Forelimb muscle (tissue), 1 donor: ENCODE data around the gene IL17C. TPM values are rescaled to one million over a fixed set of nuclear protein-coding genes. Genes with fewer than 3 reads are reported as not detected.

ENCODE experiments used
- DNase-seq: peaks from one replicate; pipeline ENCODE4 v3.0.0-alpha.2; 2013; ENCODE audit warnings: low read depth
- polyA plus RNA-seq: library from polyadenylated mRNA; unstranded; fragments of 120-200 nt; gene quantifications from one replicate; pipeline ENCODE4 v1.2.1, GENCODE V29; 2013; ENCODE audit not compliant: insufficient read length

The IL17C gene
- polyA plus RNA-seq, 1 donor: not detected

GRCh38 chr16:88645455-88645854 lies 7.1 kb downstream of the IL17C start:
- DNase-seq: no peak

DNA sequence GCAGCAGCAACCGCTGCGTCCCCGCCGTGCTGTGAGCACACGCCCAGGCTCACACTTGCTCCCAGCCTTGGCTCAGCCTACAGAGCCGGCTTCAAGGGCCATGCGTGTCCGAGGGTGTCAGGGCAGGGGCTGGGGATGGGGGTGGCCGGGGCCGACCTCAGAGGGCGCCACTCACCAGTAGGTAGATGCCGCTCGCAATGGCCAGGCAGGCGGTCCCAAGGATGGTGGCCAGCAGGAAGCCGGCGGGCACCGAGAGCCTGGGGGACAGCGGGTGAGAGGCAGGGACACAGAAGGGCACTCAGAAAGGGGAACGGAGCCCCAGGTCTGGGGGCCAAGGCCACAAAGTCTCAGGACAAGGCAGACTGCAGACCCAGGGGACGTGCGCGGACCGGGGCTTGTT lies 7.6 kb downstream of the IL17C start:
- DNase-seq: no peak

- no peak for DNase-seq
These were observed 8.1 kb downstream of the IL17C start for GRCh38 chr16:88646345-88647034.

GRCh38 chr16:88647178-88648070 lies 9.1 kb downstream of the IL17C start:
- DNase-seq: no peak

GRCh38 chr16:88649195-88649923 lies 11.0 kb downstream of the IL17C start:
- DNase-seq: no peak

DNA sequence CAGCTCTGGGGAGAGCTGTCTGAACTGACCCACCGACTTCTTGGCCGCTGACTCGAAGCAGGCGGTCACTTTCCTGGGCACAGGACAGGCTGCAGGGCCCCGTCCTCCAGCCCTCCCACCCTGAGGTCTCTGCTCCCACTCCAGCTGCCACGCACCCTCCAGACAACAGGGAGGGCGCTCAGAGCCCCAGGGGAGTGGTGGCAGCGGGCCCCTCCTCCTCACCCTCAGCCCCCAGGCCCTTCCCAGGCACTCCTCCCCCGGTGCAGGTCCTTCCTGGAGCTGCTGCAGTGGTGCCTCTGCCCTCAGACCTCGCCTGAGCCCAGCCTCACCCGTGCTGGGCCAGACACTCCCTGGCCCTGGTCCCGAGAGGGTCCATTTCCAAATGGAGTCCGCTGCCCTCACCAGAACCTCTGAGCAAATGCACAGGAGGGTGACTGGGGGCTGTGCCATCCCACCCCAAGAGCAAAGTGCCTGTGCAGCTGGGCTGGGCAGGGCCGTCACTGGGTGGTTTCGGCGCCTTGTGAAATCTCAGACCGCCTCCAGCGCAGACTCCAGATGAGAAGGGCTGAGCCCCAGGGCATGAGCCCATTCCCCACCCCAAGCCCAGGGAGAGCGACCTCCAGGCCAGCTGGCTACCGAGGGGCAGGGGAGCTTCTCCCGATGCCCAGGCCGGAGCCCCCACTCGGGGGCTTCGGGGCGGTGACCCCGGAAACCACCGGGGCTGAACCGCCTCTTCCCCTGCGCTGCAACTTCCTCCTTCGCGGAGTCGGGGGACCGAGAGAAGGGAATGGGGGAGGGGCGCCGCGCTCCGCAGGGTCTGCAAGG lies 11.8 kb downstream of the IL17C start:
- no peak for DNase-seq

- no peak for DNase-seq
These were observed 12.4 kb downstream of the IL17C start, which contains the start of gene CYBA for GRCh38 chr16:88650749-88651275. TSS of gene CYBA (minus strand) at chr16:88651053. CDS start at chr16:88651013, 40 bp downstream.

- no peak for DNase-seq
These were observed 13.1 kb downstream of the IL17C start for GRCh38 chr16:88651276-88651988.

- no peak for DNase-seq
These were observed 13.8 kb downstream of the IL17C start for GRCh38 chr16:88651989-88652761.

DNA sequence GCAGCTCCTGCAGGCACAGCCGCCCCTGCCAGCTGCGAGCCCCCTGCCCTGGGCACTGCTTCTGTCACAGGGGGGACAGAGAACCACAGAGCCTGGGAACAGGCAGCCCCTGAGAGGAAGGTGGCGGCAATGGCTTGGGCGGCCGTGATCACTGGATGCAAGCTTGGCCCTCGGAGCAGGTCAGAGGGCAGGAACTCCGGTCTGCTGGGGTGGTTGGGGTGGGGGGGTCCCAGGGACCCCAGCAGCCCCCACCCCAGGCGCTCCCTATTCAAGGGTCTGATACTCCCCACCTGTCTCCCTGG lies 14.3 kb downstream of the IL17C start:
- DNase-seq: no peak

GRCh38 chr16:88653101-88653500 lies 14.7 kb downstream of the IL17C start:
- DNase-seq: no peak

GRCh38 chr16:88653596-88654362 lies 15.4 kb downstream of the IL17C start:
- no peak for DNase-seq

GRCh38 chr16:88654363-88655052 lies 16.1 kb downstream of the IL17C start:
- no peak for DNase-seq

- DNase-seq: no peak
These were observed 16.8 kb downstream of the IL17C start for GRCh38 chr16:88655053-88655732.

GRCh38 chr16:88655733-88656281 lies 17.4 kb downstream of the IL17C start:
- DNase-seq: no peak

- no peak for DNase-seq
These were observed 18.1 kb downstream of the IL17C start for GRCh38 chr16:88656291-88656980.

DNA sequence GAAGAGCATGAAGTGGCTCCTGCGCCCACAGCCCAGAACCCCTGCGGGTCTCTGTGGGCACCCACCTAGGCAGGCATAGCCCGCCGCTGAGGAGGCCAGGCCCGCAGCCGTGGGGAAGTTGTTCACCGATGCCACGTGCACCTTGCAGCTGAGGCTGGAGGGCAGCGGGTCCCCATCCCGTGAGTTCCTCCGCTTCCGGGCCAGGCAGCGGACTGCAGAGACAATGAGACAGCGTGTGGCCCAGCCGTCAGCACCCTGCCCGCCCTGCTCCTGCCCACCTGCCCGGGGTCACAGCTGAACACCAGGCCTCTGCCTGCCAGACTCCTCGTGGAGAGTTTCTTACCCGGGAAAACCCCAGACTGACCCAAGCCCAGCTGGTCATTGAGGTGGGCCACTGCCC lies 19.0 kb downstream of the IL17C start:
- no peak for DNase-seq
